BE2C (cell line): ENCODE measurements around the gene SUPT6H.

ENCODE experiments used
- DNase-seq: peaks from one replicate; pipeline ENCODE4 v3.0.0-alpha.2; 2020
- H3K27me3 ChIP-seq: fragments of 250-450 bp; sonication (Bioruptor Pico); 2 replicates; pipeline ENCODE4 v1.5.1; 2020; ENCODE audit warnings: mild to moderate bottlenecking
- H3K36me3 ChIP-seq: fragments of 250-450 bp; sonication (Bioruptor Pico); 2 replicates; pipeline ENCODE4 v1.5.1; 2020; ENCODE audit warnings: mild to moderate bottlenecking
- H3K4me1 ChIP-seq: fragments of 250-450 bp; sonication (Bioruptor Pico); 2 replicates; pipeline ENCODE4 v1.5.1; 2020
- H3K4me3 ChIP-seq: 2 replicates; pipeline ENCODE4 v1.5.1; 2011; ENCODE audit warnings: low read depth, low read length
- H3K9me3 ChIP-seq: fragments of 250-450 bp; sonication (Bioruptor Pico); 2 replicates; pipeline ENCODE4 v1.5.1; 2020
- CTCF ChIP-seq: IDR thresholded peaks from 2 replicates; pipeline ENCODE4 v1.5.1; 2012; ENCODE audit warnings: mild to moderate bottlenecking, low read depth, low read length

Gene SUPT6H

GRCh38 chr17:28706471-28707338, 44.7 kb downstream of the SUPT6H start:
- Histone ChIP-seq H3K4me3 (no peak overlapping the region), H3K9me3 (no peaks in the 10 kb centered on the region), H3K27me3 (no peaks in the 10 kb centered on the region), H3K4me1 (no peaks in the 10 kb centered on the region), H3K36me3 (peaks cover under 1% of the 10 kb centered on the region; the same call in 1 of the 2 replicates)
- DNase-seq = no peak
- TF ChIP-seq CTCF = no peak

- Histone ChIP-seq H3K27me3 (no peaks in the 10 kb centered on the region), H3K9me3 (no peaks in the 10 kb centered on the region), H3K36me3 (no peaks in the 10 kb centered on the region), H3K4me3 (no peak overlapping the region), H3K4me1 (no peaks in the 10 kb centered on the region)
- TF ChIP-seq CTCF = no peak
- no peak for DNase-seq
Observed at GRCh38 chr17:28707339-28707720, 45.3 kb downstream of the SUPT6H start.

- no peaks in the 10 kb centered on the region for H3K4me1 ChIP-seq
- H3K27me3 ChIP-seq = no peaks in the 10 kb centered on the region
- no peaks in the 10 kb centered on the region for H3K36me3 ChIP-seq
- DNase-seq = peak; percentile 89
- peak overlapping the region; percentile 36 for H3K4me3 ChIP-seq
- TF ChIP-seq CTCF = no peak
- H3K9me3 ChIP-seq = no peaks in the 10 kb centered on the region
Observed at GRCh38 chr17:28710861-28711722, 49.1 kb downstream of the SUPT6H start.

- H3K36me3 ChIP-seq = no peaks in the 10 kb centered on the region
- no peak for DNase-seq
- no peaks in the 10 kb centered on the region for H3K9me3 ChIP-seq
- peak within 1 kb of the TSS; percentile 36 for H3K4me3 ChIP-seq
- no peak for TF ChIP-seq CTCF
- H3K27me3 ChIP-seq = no peaks in the 10 kb centered on the region
- no peaks in the 10 kb centered on the region for H3K4me1 ChIP-seq
Observed at GRCh38 chr17:28711723-28712031, 49.7 kb downstream of the SUPT6H start, which contains the start of gene PROCA1. Gene PROCA1 (minus strand): TSS chr17:28711888. CDS start chr17:28711660, 228 bp downstream.

- TF ChIP-seq CTCF = no peak
- no peak overlapping the region for H3K4me3 ChIP-seq
Observed at GRCh38 chr17:28712032-28712704, 50.2 kb downstream of the SUPT6H start.

More at GRCh38 chr17:28712032-28712704, 50.2 kb downstream of the SUPT6H start:
- no peaks in the 10 kb centered on the region for H3K9me3 ChIP-seq
- DNase-seq = no peak
- no peaks in the 10 kb centered on the region for H3K4me1 ChIP-seq
- no peaks in the 10 kb centered on the region for H3K36me3 ChIP-seq
- no peaks in the 10 kb centered on the region for H3K27me3 ChIP-seq
